Fibroblast of the aortic adventitia (primary cell): ENCODE results near the gene FTMT. TPM values are rescaled to one million over a fixed set of nuclear protein-coding genes. Genes with fewer than 3 reads are reported as not detected.

Experiments
- total RNA-seq: library from RNA; depleted of rRNA; stranded (reverse); fragments of >200 nt; gene quantifications from 2 replicates; pipeline ENCODE4 v1.2.3, GENCODE V29; 2012; ENCODE audit warnings: low replicate concordance

The FTMT gene
- total RNA-seq, 1 donor, result not detected

Other genes with a start within 250 kb of the FTMT start
- gene SRFBP1, start 110.1 kb downstream of the FTMT start, total RNA-seq, result 14.8 and 22.0 TPM in 2 replicates
- 65.0 and 193 TPM in 2 replicates for gene LOX, start 226.4 kb downstream of the FTMT start, total RNA-seq